Measurements from ENCODE around the gene SLF2. TPM values are rescaled to one million over a fixed set of nuclear protein-coding genes. Genes with fewer than 3 reads are reported as not detected.

Gene SLF2
- total and polyA plus RNA-seq, 2 of the 13 experiments (the other 11 are each of a cell fraction or from before 2014, with no cell fraction given) = 12.2 to 48.1 TPM

DNA sequence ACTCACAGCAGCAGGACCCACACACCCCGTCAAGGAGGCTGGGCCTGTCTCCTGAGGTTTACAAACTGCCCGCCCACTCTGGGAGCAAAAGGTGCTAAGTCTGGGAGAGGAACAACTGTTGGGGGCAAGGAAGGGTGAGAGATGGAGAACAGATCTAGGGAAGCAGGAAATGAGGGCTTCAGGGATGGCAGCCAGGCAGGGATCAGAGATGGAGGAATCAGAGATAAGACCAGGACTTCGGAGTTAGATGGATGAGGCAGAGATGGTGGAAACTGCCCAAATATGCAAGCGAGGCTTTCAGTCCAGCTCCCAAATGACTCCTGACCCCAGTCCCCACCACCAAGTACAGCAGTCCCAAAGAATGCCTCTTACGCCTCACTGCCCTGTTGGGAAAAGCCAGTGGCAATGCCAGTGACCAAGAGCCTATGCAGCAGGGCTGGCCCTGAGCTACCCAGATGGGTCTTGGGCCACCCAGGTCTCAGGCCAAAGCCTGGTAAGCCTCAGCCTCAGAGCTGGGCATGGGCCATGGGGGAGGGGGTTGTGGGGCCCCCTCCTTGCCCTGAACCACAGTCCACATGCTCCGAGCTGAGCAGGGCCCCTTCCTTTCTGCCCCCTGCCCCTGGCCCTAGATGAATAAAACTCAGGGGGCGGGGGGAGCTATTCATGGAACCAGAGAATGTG is 39.5 kb upstream of the SLF2 start:
- Histone ChIP-seq H2AFZ (ENCODE audit: low read length) (no peak overlapping the region), H3K9ac (ENCODE audit: insufficient read depth, low read depth, low read length) (no peak overlapping the region), H3K4me2 (ENCODE audit: low read depth, low read length) (no peak overlapping the region), H3K27ac (ENCODE audit: extremely low read length, insufficient read depth, low read length) (no peak overlapping the region), H4K20me1 (ENCODE audit: insufficient read depth, low read length) (no peaks in the 10 kb centered on the region), H3K4me3 (replicated peaks in 1 of 3; ENCODE audit: insufficient read depth in 1 of 3, low read depth in 2 of 3, low read length in 3 of 3) (no peak overlapping the region), H3K27me3 (ENCODE audit: control insufficient read depth in 1 of 2, insufficient read depth in 2 of 2, low read length in 2 of 2) (peaks cover 2 to 11% of the 10 kb centered on the region in 2 experiments; a peak in 2 of 5 replicates), H3K4me1 (ENCODE audit: insufficient read depth, low read length) (peaks cover 60% of the 10 kb centered on the region), H3K79me2 (ENCODE audit: insufficient read depth, low read length) (no peaks in the 10 kb centered on the region), H3K36me3 (replicated peaks in 1 of 2; ENCODE audit: control insufficient read depth in 1 of 2, insufficient read depth in 2 of 2, low read length in 2 of 2) (no peaks in the 10 kb centered on the region), H3K9me3 (ENCODE audit: low read length) (no peaks in the 10 kb centered on the region)
- ATAC-seq (no peak), DNase-seq (ENCODE audit: low spot score) (no peak), FAIRE-seq (no peak)
- intact Hi-C loops (cut with micrococcal nuclease; ENCODE audit: unreplicated experiment) (no loop called here), in situ Hi-C loops (cut with HindIII; ENCODE audit: extremely low pct_ligation_motif_present, low pct_unique_long_range_greater_than_20kb) (no loop called here)
- CTCF ChIA-PET (ENCODE audit: low intra/inter-chr PET ratio, low total read pairs) = no interaction called here
- no TSS peak for BruUV-seq (replicated peaks)
- WGBS (ENCODE audit: low lambda C conversion rate) = 60% methylated on average over 6 of the region's 7 CpGs
- TF ChIP-seq, protein P1, sequence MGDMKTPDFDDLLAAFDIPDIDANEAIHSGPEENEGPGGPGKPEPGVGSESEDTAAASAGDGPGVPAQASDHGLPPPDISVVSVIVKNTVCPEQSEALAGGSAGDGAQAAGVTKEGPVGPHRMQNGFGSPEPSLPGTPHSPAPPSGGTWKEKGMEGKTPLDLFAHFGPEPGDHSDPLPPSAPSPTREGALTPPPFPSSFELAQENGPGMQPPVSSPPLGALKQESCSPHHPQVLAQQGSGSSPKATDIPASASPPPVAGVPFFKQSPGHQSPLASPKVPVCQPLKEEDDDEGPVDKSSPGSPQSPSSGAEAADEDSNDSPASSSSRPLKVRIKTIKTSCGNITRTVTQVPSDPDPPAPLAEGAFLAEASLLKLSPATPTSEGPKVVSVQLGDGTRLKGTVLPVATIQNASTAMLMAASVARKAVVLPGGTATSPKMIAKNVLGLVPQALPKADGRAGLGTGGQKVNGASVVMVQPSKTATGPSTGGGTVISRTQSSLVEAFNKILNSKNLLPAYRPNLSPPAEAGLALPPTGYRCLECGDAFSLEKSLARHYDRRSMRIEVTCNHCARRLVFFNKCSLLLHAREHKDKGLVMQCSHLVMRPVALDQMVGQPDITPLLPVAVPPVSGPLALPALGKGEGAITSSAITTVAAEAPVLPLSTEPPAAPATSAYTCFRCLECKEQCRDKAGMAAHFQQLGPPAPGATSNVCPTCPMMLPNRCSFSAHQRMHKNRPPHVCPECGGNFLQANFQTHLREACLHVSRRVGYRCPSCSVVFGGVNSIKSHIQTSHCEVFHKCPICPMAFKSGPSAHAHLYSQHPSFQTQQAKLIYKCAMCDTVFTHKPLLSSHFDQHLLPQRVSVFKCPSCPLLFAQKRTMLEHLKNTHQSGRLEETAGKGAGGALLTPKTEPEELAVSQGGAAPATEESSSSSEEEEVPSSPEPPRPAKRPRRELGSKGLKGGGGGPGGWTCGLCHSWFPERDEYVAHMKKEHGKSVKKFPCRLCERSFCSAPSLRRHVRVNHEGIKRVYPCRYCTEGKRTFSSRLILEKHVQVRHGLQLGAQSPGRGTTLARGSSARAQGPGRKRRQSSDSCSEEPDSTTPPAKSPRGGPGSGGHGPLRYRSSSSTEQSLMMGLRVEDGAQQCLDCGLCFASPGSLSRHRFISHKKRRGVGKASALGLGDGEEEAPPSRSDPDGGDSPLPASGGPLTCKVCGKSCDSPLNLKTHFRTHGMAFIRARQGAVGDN (CRISPR knock-in tag; IDR thresholded peaks at IDR 0.05) = 0 out of 2 replicates have a peak, but pooled peaks have one; percentile 16
- TF ChIP-seq, protein P2, sequence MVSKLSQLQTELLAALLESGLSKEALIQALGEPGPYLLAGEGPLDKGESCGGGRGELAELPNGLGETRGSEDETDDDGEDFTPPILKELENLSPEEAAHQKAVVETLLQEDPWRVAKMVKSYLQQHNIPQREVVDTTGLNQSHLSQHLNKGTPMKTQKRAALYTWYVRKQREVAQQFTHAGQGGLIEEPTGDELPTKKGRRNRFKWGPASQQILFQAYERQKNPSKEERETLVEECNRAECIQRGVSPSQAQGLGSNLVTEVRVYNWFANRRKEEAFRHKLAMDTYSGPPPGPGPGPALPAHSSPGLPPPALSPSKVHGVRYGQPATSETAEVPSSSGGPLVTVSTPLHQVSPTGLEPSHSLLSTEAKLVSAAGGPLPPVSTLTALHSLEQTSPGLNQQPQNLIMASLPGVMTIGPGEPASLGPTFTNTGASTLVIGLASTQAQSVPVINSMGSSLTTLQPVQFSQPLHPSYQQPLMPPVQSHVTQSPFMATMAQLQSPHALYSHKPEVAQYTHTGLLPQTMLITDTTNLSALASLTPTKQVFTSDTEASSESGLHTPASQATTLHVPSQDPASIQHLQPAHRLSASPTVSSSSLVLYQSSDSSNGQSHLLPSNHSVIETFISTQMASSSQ (IDR thresholded peaks at IDR 0.05; ENCODE audit: low read depth) = no peak
- TF ChIP-seq, protein P2 (CRISPR knock-in tag; IDR thresholded peaks at IDR 0.05; ENCODE audit: borderline replicate concordance) = no peak
- POLR2A ChIA-PET = no interaction called here

Measured in HepG2 (cell line).